Measurements from ENCODE around the gene RFX4. TPM values are rescaled to one million over a fixed set of nuclear protein-coding genes. Genes with fewer than 3 reads are reported as not detected.

Gene RFX4
- total RNA-seq, 2 experiments from 2014 or later, result not detected

GRCh38 chr12:106747973-106748436 is 165.2 kb downstream of the RFX4 start:
- no peak overlapping the region for H3K27ac ChIP-seq (ENCODE audit: low read depth, low read length, poor library complexity, severe bottlenecking)
- no peak overlapping the region for H3K4me2 ChIP-seq (ENCODE audit: low read length)
- DNase-seq (ENCODE audit: low spot score), result no peak
- no TSS peak for BruUV-seq (replicated peaks)
- no peak overlapping the region; the same call in 1 of the 2 replicates for H2AFZ ChIP-seq (ENCODE audit: low read length)
- H3K9me2 ChIP-seq (ENCODE audit: insufficient read depth, low read length), result no peaks in the 10 kb centered on the region
- intact Hi-C loops (cut with micrococcal nuclease; ENCODE audit: unreplicated experiment), result no loop called here
- ChIA-PET POLR2A (interaction anchor here (0.7 to 0.8 kb wide), 2 partner anchors 9 to 182 kb away, joined by 4 read pairs; no protein-coding TSS in a partner anchor), CTCF (ENCODE audit: unreplicated experiment) (no interaction called here)
- no peaks in the 10 kb centered on the region for H3K79me2 ChIP-seq (ENCODE audit: insufficient read depth, low read depth, low read length)
- H3K36me3 ChIP-seq (ENCODE audit: insufficient read depth, low read length), result no peaks in the 10 kb centered on the region
- H3K4me1 ChIP-seq (ENCODE audit: insufficient read depth, low read length, poor library complexity, severe bottlenecking), result peaks cover 16% of the 10 kb centered on the region
- no peaks in the 10 kb centered on the region for H4K20me1 ChIP-seq (ENCODE audit: insufficient read depth, low read length)
- no peak overlapping the region for H3K4me3 ChIP-seq (ENCODE audit: low read depth, low read length, poor library complexity, severe bottlenecking)
- TF ChIP-seq EZH2phosphoT487 (IDR thresholded peaks at IDR 0.05; ENCODE audit: borderline replicate concordance, low read depth, low read length) (no peak), CTCF (conservative IDR thresholded peaks at IDR 0.05; ENCODE audit: low read length) (no peak)
- H3K9me3 ChIP-seq (ENCODE audit: low read length), result no peaks in the 10 kb centered on the region

GRCh38 chr12:106750524-106750923 is 167.7 kb downstream of the RFX4 start:
- H3K36me3 ChIP-seq (ENCODE audit: insufficient read depth, low read length), result no peaks in the 10 kb centered on the region
- no peak overlapping the region for H3K27ac ChIP-seq (ENCODE audit: low read depth, low read length, poor library complexity, severe bottlenecking)
- H3K4me1 ChIP-seq (ENCODE audit: insufficient read depth, low read length, poor library complexity, severe bottlenecking), result peaks cover 35% of the 10 kb centered on the region
- CTCF ChIA-PET (ENCODE audit: unreplicated experiment), result no interaction called here
- no peaks in the 10 kb centered on the region for H3K9me3 ChIP-seq (ENCODE audit: low read length)
- no peaks in the 10 kb centered on the region for H4K20me1 ChIP-seq (ENCODE audit: insufficient read depth, low read length)
- BruUV-seq (replicated peaks), result no TSS peak
- no peak for TF ChIP-seq EZH2phosphoT487 (IDR thresholded peaks at IDR 0.05; ENCODE audit: borderline replicate concordance, low read depth, low read length)
- no peak for TF ChIP-seq CTCF (conservative IDR thresholded peaks at IDR 0.05; ENCODE audit: low read length)
- no peak overlapping the region for H3K4me3 ChIP-seq (ENCODE audit: low read depth, low read length, poor library complexity, severe bottlenecking)
- H3K79me2 ChIP-seq (ENCODE audit: insufficient read depth, low read depth, low read length), result no peaks in the 10 kb centered on the region
- H3K9me2 ChIP-seq (ENCODE audit: insufficient read depth, low read length), result no peaks in the 10 kb centered on the region
- intact Hi-C loops (cut with micrococcal nuclease; ENCODE audit: unreplicated experiment), result no loop called here
- H2AFZ ChIP-seq (ENCODE audit: low read length), result no peak overlapping the region
- DNase-seq (ENCODE audit: low spot score), result no peak
- H3K4me2 ChIP-seq (ENCODE audit: low read length), result no peak overlapping the region
- POLR2A ChIA-PET, result interaction anchor here (0.5 to 0.8 kb wide), 3 partner anchors 16 to 1288 kb away, joined by 3 read pairs; no protein-coding TSS in a partner anchor

- POLR2A ChIA-PET, result interaction anchor here (1.0 to 1.1 kb wide), 4 partner anchors 11 to 22 kb away, joined by 3 to 5 read pairs (median 4); no protein-coding TSS in a partner anchor
- H2AFZ ChIP-seq (ENCODE audit: low read length), result peak overlapping the region; percentile 48; the same call in 1 of the 2 replicates
- H3K4me1 ChIP-seq (ENCODE audit: insufficient read depth, low read length, poor library complexity, severe bottlenecking), result peaks cover 37% of the 10 kb centered on the region
- H4K20me1 ChIP-seq (ENCODE audit: insufficient read depth, low read length), result no peaks in the 10 kb centered on the region
- TF ChIP-seq CTCF (conservative IDR thresholded peaks at IDR 0.05; ENCODE audit: low read length) (no peak), EZH2phosphoT487 (IDR thresholded peaks at IDR 0.05; ENCODE audit: borderline replicate concordance, low read depth, low read length) (no peak)
- no peaks in the 10 kb centered on the region for H3K9me2 ChIP-seq (ENCODE audit: insufficient read depth, low read length)
- peak overlapping the region; percentile 14 for H3K4me3 ChIP-seq (ENCODE audit: low read depth, low read length, poor library complexity, severe bottlenecking)
- no peaks in the 10 kb centered on the region for H3K79me2 ChIP-seq (ENCODE audit: insufficient read depth, low read depth, low read length)
- CTCF ChIA-PET (ENCODE audit: unreplicated experiment), result interaction anchor here (0.6 to 1.3 kb wide), 2 partner anchors 8 to 121 kb away, joined by 4 read pairs; no protein-coding TSS in a partner anchor
- peak overlapping the region; percentile 21 for H3K27ac ChIP-seq (ENCODE audit: low read depth, low read length, poor library complexity, severe bottlenecking)
- H3K9me3 ChIP-seq (ENCODE audit: low read length), result no peaks in the 10 kb centered on the region
- BruUV-seq (replicated peaks), result no TSS peak
- intact Hi-C loops (cut with micrococcal nuclease; ENCODE audit: unreplicated experiment), result no loop called here
- H3K36me3 ChIP-seq (ENCODE audit: insufficient read depth, low read length), result no peaks in the 10 kb centered on the region
- peak overlapping the region; percentile 66 for H3K4me2 ChIP-seq (ENCODE audit: low read length)
- peak; percentile 92 for DNase-seq (ENCODE audit: low spot score)
These were observed 170.7 kb downstream of the RFX4 start for GRCh38 chr12:106753526-106753925.
